KMS-11 (cell line): Measurements from ENCODE around the gene METTL24.

ENCODE experiments used
- H2AFZ ChIP-seq: fragments of 200-600 bp; sonication (generic); 2 replicates; pipeline ENCODE4 v1.6.1; 2016; ENCODE audit warnings: antibody characterized with exemption, mixed run types, low read depth
- H3K27ac ChIP-seq: fragments of 200-600 bp; sonication (generic); 2 replicates; pipeline ENCODE4 v1.6.1; 2016; ENCODE audit warnings: mild to moderate bottlenecking, mixed run types
- H3K27me3 ChIP-seq: fragments of 200-600 bp; sonication (generic); 2 replicates; pipeline ENCODE4 v1.6.1; 2017; ENCODE audit warnings: mild to moderate bottlenecking, low read depth, mixed run types, moderate library complexity; ENCODE audit not compliant: insufficient read depth
- H3K36me3 ChIP-seq: fragments of 200-600 bp; sonication (generic); 2 replicates; pipeline ENCODE4 v1.6.1; 2017; ENCODE audit warnings: mild to moderate bottlenecking, mixed run types; ENCODE audit not compliant: insufficient read depth
- H3K4me1 ChIP-seq: fragments of 200-600 bp; sonication (generic); 2 replicates; pipeline ENCODE4 v1.6.1; 2016; ENCODE audit warnings: mild to moderate bottlenecking, low read depth, mixed run types; ENCODE audit not compliant: poor library complexity, severe bottlenecking
- H3K4me2 ChIP-seq: fragments of 200-600 bp; sonication (generic); 2 replicates; pipeline ENCODE4 v1.7.0; 2016; ENCODE audit warnings: mild to moderate bottlenecking, mixed run types
- H3K4me3 ChIP-seq: fragments of 200-600 bp; sonication (generic); IDR thresholded peaks from 2 replicates; pipeline ENCODE4 v1.6.1; 2017; ENCODE audit warnings: low read depth, low read length, mixed read lengths; ENCODE audit not compliant: insufficient read depth
- H3K79me2 ChIP-seq: fragments of 200-600 bp; sonication (generic); 2 replicates; pipeline ENCODE4 v1.6.1; 2016; ENCODE audit warnings: low read depth, mixed run types; ENCODE audit not compliant: insufficient read depth
- H3K9ac ChIP-seq: fragments of 200-600 bp; sonication (generic); 2 replicates; pipeline ENCODE4 v1.6.1; 2016; ENCODE audit warnings: mild to moderate bottlenecking, mixed run types
- H4K20me1 ChIP-seq: fragments of 200-600 bp; sonication (generic); 2 replicates; pipeline ENCODE4 v1.6.1; 2016; ENCODE audit warnings: mild to moderate bottlenecking, mixed run types; ENCODE audit not compliant: insufficient read depth
- TF ChIP-seq, protein P1 (sequence below): fragments of 200-600 bp; sonication (generic); conservative IDR thresholded peaks from 2 replicates; pipeline ENCODE4 v1.6.1; 2017; ENCODE audit warnings: low read depth, mild to moderate bottlenecking, antibody characterized with exemption, low read length, moderate library complexity, mixed read lengths

The METTL24 gene

DNA sequence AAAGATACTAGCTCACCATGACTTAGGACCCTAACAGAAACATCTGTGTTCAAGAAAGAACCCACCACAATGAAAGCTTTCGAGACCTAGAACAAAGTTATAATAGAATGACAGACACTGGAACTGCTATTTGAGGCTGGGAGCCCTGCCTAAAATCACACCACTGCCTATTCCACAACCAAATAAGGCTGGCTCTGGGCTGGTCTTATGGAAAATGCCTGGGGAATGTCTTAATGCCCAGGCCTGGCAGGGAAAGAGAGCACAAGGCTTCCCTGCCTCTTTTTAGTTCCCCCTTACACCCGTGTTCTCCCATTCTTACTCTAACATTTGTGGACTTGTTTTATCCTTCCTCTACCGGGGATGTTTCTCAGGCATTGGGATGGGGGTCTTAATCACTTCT lies 5.6 kb upstream of the METTL24 start:
- H3K27me3 ChIP-seq, result no peaks in the 10 kb centered on the region
- H3K27ac ChIP-seq, result no peak overlapping the region

DNA sequence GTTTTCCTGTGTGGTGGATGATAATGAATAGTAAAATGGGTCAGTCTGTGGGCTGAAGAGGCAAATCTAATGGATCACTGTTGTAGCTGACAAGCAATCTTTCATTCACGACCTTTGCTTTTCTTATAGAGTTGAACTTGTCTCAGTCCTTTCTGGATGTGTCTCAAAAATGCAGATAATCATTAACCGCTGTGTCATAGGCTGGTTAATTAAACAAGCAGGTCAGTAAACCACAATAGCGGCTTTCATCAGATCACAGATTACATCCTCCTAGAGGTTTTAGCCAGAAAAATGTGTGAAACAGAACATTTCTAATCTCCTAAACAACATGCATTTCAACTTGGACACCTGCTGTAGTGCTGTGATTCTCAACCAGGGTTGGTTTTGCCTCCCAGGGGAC lies 2.5 kb upstream of the METTL24 start:
- H3K27me3 ChIP-seq, result no peaks in the 10 kb centered on the region
- no peak overlapping the region for H3K9ac ChIP-seq
- no peak overlapping the region for H3K4me3 ChIP-seq
- no peaks in the 10 kb centered on the region for H3K36me3 ChIP-seq
- TF ChIP-seq, protein P1, sequence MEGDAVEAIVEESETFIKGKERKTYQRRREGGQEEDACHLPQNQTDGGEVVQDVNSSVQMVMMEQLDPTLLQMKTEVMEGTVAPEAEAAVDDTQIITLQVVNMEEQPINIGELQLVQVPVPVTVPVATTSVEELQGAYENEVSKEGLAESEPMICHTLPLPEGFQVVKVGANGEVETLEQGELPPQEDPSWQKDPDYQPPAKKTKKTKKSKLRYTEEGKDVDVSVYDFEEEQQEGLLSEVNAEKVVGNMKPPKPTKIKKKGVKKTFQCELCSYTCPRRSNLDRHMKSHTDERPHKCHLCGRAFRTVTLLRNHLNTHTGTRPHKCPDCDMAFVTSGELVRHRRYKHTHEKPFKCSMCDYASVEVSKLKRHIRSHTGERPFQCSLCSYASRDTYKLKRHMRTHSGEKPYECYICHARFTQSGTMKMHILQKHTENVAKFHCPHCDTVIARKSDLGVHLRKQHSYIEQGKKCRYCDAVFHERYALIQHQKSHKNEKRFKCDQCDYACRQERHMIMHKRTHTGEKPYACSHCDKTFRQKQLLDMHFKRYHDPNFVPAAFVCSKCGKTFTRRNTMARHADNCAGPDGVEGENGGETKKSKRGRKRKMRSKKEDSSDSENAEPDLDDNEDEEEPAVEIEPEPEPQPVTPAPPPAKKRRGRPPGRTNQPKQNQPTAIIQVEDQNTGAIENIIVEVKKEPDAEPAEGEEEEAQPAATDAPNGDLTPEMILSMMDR, result no peak
- H3K4me2 ChIP-seq, result no peak overlapping the region
- H4K20me1 ChIP-seq, result no peaks in the 10 kb centered on the region
- no peak overlapping the region for H3K27ac ChIP-seq
- H3K4me1 ChIP-seq, result no peaks in the 10 kb centered on the region
- H2AFZ ChIP-seq, result no peak overlapping the region
- no peaks in the 10 kb centered on the region for H3K79me2 ChIP-seq

More for the DNA sequence above, 5.6 kb upstream of the METTL24 start:
- H3K4me1 ChIP-seq, result no peaks in the 10 kb centered on the region
- no peaks in the 10 kb centered on the region for H3K79me2 ChIP-seq
- no peak overlapping the region for H3K4me3 ChIP-seq
- TF ChIP-seq, protein P1, result no peak
- H3K36me3 ChIP-seq, result no peaks in the 10 kb centered on the region
- H4K20me1 ChIP-seq, result no peaks in the 10 kb centered on the region
- H2AFZ ChIP-seq, result no peak overlapping the region
- no peak overlapping the region for H3K4me2 ChIP-seq
- no peak overlapping the region for H3K9ac ChIP-seq

DNA sequence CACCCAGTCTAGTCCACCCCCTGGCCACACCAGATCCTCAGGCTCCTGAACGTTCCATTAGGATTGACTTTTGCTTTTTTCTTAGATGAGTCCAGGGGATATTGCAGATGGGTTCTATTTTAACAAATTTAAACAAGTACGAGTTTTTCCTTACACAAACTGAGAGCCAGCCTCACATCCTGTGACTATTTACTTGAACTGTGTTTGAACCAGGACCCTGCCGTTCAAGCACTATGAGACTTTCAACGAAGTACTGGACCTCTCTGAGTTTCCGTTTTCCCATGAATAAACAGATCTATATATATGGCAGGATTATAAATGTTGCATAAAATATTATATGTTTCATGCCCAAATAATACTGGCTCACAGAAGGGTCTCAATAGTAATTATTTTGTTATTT lies 1.4 kb upstream of the METTL24 start:
- TF ChIP-seq, protein P1, result no peak
- H4K20me1 ChIP-seq, result no peaks in the 10 kb centered on the region
- H3K4me2 ChIP-seq, result no peak overlapping the region

DNA sequence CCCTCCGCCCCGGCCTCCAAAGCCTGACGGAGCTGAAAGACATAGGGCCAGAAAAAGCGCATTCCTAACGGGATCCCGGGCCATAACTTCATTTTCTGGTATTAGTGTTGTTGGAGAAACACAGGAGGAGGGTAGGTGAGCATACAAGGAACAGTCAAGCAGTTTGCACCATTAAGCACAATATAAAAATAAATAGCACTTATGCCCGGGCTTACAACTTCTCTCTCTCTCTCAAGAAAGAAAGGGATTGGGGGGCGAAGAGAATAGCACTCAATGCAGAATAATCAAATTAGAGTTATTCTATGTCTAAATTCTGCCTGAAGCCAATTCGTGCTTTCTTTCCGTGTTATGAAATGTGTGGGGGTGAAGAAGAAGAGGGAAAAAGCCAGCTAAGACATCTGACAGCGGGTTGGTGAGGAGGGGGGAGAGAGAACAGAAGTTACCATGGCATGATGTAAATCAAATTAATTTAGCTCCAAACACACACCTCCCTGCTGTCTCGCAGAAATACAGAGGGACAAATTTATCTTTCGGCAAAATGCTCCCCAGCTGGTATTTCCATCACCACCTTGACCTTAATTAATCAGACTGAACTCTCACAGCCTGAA lies 508 bp upstream of the METTL24 start:
- H3K9ac ChIP-seq, result no peak overlapping the region
- no peak overlapping the region for H3K4me3 ChIP-seq
- TF ChIP-seq, protein P1, result no peak
- H2AFZ ChIP-seq, result no peak overlapping the region
- no peaks in the 10 kb centered on the region for H3K27me3 ChIP-seq
- H3K27ac ChIP-seq, result no peak overlapping the region
- H3K4me1 ChIP-seq, result no peaks in the 10 kb centered on the region
- no peaks in the 10 kb centered on the region for H3K36me3 ChIP-seq
- no peaks in the 10 kb centered on the region for H4K20me1 ChIP-seq
- no peak overlapping the region for H3K4me2 ChIP-seq
- H3K79me2 ChIP-seq, result no peaks in the 10 kb centered on the region

More for the DNA sequence above, 1.4 kb upstream of the METTL24 start:
- H3K9ac ChIP-seq, result no peak overlapping the region
- H2AFZ ChIP-seq, result no peak overlapping the region
- no peaks in the 10 kb centered on the region for H3K79me2 ChIP-seq
- H3K4me1 ChIP-seq, result no peaks in the 10 kb centered on the region
- no peak overlapping the region for H3K27ac ChIP-seq
- H3K4me3 ChIP-seq, result no peak overlapping the region
- no peaks in the 10 kb centered on the region for H3K27me3 ChIP-seq
- H3K36me3 ChIP-seq, result no peaks in the 10 kb centered on the region
